HG02759 (cell line): Measurements from ENCODE around the gene GARIN3.
A peak's percentile ranks its signal among the peaks of the same experiment; 100 is the strongest.
"Not testable (repeated sequence)": the region's sequence is repeated elsewhere in the genome, so short reads cannot be mapped to it uniquely, and the experiment has no call there.

Experiments
- ATAC-seq: cut with Tn5 transposase; IDR thresholded peaks from one replicate; pipeline ENCODE4 v1.9.1; 2021; ENCODE audit warnings: mild to moderate bottlenecking, moderate library complexity; ENCODE audit not compliant: unreplicated experiment

The GARIN3 gene

DNA sequence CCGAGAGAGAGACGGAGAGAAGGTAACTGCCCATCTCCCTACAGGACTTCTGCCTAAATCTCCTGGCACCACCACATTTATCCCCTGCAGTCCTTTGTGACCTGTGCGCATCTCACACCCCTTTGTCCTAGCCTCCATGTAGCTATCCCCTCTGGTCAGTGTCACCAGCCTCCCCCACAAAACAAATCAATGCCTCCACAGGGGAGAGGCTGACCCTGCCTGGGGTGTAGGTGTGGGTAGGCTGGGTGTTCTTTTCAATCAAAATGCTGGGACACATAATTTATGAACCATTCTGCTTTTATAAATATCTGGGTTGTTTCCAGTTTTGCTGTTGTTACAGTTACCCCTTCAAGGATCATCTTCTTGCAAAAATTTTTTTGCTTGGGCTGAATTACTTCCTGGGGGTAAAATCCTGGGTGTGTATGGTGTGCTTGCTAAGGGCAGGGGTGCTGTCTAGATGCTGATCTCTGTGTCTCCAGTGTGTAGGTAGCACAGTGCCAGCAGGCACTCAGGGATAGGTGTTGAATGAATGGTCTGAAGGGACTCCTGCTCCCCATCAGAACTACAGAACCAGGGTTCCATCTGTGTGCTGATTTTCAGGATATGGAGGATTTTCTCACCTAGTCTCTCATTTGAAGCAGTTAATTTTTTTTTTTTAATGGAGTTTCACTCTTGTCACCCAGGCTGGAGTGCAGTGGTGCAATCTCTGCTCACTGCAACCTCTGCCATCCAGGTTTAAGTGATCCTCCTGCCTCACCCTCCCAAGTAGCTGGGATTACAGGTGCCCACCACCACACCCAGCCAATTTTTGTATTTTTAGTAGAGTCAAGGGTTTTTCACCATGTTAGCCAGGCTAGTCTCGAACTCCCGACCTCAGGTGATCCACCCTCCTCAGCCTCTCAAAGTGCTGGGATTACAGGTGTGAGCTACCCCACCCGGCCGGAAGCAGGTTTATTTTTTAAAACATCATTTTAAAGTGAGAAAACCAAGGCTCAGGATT is at the start of gene GARIN3:
Gene GARIN3, minus strand, starts transcription at position 51 of the 1,000 bp plus-strand sequence. CDS start 96 bp downstream, outside the sequence.
- no peak for ATAC-seq

DNA sequence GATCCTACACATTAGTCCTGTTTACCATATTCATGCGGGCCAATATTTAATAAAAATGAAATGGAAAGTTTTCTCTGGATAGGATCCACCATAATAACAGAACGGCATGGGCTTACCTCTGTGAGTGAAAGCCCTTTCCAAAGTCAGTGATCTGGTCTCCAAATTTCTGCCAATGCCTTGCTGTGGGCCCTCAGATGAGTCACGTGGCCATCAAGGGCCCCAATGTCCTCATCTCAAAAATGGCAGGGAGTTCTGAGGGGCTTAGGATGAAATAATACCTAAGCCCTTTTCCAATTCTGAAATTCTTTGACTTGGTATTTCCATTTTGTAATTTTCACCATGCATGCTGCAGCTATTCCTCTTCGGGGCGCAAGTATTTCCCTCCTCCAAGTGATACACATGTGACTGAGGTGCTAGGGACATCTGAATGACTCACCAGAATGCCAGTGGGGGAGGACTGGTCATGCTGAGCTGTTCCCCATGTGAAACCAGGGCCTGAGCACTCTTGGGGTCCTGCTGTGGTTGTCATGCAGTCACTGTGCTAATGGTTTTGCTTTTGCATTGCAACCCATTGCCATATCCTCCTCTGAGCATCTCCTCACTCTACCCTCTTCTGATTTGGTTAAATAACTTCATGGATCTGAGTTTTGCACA is 49.6 kb upstream of the GARIN3 start:
- ATAC-seq = no peak

DNA sequence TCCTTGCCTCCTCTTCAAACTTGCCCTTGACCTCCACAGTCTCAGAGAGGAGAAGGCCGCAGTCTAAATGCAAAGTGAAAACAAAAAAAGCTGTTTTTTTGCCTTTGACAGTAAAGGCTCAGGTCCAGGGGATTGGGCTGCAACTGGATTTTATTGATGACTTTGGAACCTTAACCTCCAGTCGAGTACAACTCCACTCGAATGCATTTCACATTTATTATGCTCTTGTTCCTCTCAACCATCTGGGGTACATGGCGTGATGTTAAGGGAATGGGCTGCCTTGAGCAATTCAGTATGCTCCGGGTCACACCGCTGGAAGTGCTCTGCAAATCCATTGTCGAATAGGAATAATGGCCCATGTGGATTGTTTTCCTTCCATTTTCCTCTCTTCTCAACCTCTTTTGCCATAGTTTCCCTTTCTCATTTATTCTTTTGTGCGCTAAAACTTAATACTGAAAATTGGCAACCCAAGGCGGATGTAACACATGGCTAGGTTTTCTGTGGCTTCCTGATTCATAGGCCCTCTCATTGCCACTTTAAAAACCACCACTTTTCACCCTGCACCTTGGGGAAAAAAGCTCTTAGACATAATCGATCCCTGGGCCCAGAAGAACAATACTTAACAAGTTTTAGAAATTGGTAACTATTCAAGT is 48.9 kb upstream of the GARIN3 start:
- ATAC-seq = peak; percentile 46

DNA sequence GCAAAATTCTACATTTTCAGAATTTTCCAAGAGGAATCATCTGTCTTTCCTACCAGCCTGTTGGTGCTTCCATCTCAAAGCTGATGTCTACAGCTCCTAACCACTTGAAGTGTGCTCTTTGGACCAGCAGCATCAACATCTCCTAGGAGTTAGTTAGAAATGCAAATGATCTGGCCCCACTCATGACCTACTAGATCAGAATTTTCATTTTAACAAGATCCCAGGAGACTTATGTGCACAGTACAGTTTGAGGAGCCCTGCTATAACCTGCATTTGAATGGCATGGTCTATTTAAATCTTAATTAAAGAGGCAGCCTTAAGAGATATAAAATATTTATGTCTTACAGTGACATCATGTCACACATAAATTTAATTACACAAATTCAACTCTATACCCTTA is 48.4 kb upstream of the GARIN3 start:
- ATAC-seq = no peak

DNA sequence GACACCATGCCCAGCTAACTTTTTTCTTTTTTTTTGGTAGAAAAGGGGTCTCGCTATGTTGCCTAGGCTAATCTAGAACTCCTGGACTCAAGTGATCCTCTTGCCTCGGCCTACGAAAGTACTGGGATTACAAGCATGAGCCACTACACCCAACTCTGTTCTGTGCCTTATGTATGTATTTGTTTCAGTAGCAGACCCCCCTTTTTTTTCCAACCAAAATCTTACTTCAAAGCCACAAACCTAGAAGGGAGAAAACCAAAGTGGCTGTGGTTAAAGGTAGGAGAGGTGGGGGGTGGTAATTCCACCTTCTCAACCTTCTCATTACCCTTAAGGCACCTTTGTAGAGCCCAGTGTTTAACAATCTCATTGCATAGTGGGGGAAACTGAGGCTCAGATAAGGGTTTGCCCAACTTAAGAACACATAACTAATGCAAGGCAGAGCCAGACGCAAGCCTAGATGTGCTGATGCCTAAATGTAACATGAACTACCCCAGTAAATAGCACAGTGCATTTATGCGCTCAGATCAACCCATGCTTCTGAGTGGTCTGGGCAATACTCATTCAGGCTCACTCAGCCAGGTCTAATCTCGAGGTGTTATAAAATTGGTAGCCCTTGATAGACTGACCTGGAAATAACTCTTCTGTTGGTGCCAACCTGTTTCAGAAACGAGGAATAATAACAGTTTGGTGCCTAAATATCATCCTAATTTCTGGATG is 47.6 kb upstream of the GARIN3 start:
- ATAC-seq = no peak

DNA sequence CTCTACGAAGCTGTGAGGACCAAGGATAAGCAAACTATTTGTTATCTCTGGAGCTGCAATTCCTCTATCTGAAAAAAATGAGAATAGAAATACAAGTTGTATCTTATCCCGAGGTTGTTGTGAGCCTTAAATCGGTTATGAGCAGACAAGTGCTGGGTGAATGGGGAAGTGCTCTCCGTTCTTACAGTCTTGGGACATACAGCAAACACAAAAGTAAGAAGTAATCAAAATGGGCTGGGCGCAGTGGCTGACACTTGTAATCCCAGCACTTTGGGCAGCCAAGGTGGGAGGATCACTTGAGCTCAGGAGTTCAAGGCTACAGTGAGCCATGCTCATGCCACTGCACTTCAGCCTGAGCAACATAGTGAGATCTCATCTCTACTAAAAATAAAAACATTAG is 46.2 kb upstream of the GARIN3 start:
- ATAC-seq = no peak

DNA sequence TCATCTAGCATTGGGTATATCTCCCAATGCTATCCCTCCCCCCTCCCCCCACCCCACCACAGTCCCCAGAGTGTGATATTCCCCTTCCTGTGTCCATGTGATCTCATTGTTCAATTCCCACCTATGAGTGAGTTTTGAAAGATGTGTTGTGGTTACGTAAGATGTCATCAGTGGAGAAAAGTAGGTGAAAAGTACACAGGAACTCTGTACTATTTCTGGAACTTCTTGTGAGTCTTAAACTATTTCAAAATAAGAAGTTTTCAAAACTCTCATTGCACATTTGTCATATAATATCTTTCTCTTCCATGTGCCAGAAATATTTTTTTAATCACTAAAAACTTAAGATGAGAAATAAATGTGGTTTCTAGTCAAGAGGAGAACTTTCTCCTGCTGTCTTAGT is 44.6 kb upstream of the GARIN3 start:
- ATAC-seq = not testable (repeated sequence)

DNA sequence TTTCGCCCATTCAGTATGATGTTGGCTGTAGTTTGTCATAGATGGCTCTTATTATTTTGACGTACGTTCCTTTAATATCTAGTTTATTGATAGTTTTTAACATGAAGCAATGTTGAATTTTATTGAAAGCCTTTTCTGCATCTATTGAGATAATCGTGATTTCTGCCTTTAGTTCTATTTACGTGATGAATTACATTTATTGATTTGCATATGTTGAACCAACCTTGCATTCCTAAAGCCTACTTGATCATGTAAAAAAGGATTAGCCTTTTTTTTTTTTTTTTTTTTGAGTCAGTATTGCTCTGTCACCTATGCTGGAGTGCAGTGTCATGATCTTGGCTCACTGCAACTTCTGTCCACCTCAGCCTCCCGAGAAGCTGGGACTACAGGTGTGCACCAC is 39.6 kb upstream of the GARIN3 start:
- ATAC-seq = no peak

DNA sequence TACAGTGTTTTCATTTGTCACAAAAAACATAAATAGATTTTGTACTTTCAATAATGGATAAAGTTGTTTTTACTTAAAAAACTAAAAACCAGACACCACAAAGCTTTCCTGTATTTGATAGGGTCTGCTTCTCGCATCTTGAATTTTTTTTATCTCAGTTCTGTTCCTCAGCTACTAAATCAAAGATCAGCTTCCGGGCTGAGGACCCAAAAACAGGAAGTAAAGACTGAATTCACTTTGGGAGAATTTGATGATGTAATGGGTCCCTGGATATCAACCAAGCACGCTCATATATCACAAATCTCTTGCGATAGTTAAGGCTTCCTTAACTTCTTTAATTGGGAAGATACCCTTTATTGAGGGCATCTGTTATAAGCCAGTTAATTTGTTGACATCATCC is 38.7 kb upstream of the GARIN3 start:
- no peak for ATAC-seq

DNA sequence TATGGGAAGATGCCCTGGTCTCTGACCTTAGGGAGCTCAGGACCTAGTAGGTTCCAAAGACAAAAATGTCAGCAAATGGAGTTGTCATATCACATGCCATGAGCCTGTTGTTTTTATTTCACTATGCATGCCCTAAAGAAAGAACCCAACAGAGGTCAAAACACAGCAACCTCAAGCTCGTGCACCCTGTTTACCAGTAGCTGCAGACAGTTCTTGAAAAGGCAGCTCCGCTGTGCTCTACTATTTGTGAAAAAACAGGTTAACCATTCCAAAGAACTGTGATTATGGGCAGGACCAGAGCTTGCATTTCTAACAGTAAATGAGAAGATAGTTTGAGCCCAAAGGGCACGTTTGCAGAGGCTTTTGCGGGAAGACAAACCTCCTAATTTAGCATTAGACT is 37.4 kb upstream of the GARIN3 start:
- ATAC-seq = no peak

DNA sequence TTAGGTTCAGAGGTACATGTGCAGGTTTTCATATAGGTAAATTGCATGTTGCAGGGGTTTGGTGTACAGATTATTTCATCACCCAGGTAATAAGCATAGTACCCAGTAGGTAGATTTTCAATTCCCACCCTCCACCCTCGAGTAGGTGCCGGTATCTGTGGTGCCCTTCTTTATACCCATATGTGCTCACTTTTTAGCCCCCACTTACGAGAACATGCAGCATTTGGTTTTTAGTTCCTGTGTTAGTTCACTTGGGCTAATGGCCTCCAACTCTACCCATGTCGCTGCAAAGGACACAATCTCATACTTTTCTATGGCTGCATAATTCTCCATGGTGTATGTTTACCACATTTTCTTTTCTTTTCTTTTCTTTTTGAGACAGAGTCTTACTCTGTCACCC is 35.8 kb upstream of the GARIN3 start:
- no peak for ATAC-seq

DNA sequence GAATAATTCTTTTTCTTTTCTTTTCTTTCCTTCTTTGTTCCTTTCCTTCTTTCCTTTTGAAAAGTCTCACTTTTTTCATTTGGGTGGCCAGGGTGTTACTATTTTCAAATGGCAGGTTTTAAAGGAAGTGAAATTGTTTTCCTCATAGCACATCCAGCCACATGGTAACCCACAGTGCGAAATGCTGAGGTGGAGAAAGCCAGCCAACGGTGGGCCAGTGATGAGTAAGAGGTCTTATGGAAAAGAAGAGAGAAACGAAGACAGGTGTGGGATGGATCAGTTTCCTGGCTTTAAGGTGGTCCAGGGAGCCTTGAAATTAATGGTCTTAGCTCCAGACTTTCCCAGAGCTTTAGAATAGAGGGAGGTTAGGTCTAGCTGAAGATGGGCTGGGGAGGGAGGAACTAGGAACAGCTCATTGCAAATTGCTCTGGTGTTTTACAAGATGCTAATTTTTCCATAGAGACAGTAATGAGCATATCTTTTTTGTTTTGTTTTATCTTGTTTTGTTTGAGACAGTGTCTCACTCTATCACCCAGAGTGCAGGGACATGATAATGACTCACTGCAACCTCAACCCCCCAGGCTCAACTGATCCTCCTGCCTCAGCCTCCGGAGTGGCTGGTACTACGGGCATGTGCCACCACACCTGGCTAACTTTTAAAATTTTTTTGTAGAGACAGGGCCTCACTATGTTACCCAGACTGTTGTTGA is 32.4 kb upstream of the GARIN3 start:
- no peak for ATAC-seq

DNA sequence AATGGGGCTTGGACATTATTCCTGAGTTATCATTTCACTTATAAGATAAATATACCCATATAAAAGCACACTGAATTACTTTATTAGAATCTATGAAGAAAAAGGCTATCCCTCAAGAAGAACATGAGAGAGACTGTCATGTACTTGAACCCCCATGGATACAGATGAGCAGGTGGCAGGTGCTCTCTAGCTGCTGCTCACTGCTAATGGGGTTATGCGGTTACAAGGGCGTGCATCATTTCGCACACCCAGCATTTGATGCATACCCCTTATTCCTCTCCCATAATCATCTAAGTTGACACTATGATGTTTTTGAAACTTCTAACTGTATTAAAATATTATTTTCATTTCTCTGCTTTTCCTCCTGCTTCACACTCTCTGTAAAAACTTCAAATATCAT is 31.0 kb upstream of the GARIN3 start:
- ATAC-seq = no peak

DNA sequence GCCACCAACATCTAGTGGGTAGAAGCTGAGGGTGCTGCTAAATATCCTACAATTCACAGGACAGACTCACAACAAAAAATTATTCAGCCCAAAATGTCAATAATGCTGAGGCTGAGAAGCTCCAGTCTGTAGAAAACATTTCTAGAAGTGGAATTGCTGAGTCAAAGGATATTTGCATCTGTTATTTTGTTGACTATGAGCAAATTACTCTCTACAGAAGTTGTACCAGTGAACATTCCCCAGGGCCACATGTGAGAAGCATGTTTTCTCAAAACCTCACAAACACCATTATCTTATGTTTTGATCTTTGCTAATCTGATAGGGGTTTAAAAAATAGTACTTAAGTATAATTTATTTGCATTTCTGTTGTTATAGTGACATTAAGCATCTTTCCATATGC is 30.0 kb upstream of the GARIN3 start:
- no peak for ATAC-seq

DNA sequence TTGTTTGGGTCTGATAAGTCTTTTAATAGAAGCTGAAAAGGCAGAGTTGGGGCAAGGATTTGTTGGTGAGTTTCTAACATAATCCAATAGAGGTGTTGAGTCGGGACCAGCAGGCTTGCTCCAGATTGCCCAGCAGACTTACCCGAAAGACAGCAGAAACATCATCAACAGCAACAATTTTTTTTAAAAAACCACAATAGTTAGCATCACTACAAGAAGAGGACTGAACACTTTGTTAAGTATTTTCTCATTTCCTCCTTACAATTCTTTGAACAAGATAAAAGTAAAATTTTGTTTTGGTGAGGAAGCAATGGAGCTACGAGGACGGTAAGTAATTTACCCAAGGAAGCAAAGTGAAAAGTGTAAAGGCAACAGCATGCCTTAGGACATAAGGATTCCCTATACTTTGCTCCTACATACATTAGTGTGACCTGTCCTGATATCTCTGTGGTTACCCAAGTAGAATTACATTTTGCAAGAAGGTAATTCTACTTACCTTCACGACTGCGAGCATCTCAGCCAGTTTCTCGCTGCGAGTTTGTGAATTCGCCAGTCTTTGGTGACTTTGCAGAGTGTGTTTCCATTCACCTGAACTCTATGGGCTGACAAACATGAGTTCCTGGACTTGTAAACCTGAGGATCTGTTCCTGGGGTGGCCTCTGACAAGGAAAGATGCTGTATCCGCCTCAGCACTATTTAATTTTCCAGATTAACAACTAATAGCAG is 27.8 kb upstream of the GARIN3 start:
- ATAC-seq = no peak

DNA sequence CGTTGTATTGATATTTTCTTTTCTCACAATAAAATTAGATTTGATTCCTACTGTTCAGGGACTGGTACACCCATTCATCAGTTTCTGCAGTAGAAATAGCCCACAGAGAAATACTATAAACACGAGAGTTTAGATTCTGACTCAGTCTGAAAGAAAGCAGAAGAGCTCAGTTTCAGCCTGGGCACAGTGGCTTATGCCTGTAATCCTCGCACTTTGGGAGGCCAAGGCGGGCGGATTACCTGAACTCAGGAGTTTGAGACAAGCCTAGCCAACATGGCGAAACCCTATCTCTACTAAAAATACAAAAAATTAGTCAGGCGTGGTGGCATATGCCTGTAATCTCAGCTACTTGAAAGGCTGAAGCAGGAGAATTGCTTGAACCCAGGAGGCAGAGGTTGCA is 23.2 kb upstream of the GARIN3 start:
- peak; percentile 73 for ATAC-seq

DNA sequence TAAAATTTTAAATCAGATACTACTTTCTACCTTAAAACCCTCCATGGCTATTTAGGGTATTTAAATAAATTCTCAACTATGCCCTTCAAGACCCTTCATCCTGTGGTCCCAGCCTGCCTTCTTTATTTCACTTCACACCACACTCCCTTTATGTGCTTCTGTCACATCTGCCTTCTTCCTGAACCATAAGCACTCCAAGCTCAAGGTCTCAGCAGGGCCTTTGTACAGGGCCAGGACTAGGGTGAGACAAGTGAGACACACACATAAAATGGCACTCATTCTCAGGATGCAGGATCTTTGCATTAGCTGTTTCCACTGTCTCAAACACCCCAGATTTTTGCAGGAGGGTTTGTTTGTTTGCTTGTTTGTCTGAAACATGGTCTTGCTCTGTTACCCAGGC is 22.2 kb upstream of the GARIN3 start:
- ATAC-seq = no peak

DNA sequence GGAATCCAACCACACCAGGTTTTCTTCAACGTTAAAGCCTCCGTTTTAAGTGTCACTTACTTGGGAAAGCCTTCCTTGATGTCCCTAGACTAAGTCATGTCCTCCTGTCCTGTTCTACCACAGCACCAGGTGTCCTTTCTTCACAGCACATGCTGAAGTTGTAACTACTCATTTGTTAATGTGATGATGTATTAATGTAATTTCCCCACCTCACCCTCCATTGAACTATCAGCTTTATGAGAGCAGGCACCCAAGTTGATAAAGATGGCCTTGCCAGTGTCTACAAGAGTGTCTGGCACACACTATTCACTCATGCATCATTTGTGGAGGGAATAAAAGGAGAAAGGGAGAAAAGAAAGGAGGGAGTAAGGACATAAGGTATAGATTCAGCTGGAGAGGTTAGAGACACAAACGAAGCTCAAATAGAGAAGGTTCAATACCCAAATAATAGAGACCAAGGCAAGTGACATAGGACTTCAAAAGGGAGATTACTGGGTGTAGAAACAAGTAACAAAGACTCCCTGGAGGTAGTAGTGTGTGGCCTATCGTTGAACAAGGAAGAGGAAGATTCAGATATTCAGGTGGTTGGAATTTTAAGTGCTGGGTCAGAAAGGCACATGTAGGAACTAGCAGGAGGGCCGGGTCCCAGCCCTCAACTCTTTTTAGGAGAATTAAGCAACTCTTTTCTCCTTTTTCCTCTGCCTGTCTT is 21.1 kb upstream of the GARIN3 start:
- ATAC-seq = no peak
